ENCODE results near the gene WDFY4. TPM values are rescaled to one million over a fixed set of nuclear protein-coding genes. Genes with fewer than 3 reads are reported as not detected.

Gene WDFY4
- total and polyA plus RNA-seq, 2 of the 4 experiments (the other 2 are of a cell fraction) = not detected

- Histone ChIP-seq H2AK9ac (replicated peaks; ENCODE audit: low read depth, low read length, poor library complexity) (no peak overlapping the region), H3K4me1 (ENCODE audit: control insufficient read depth, insufficient read depth, low read length) (no peaks in the 10 kb centered on the region), H4K20me1 (ENCODE audit: insufficient read depth, low read length) (no peaks in the 10 kb centered on the region), H2AK5ac (ENCODE audit: low read depth, low read length) (no peak overlapping the region), H2AFZ (replicated peaks; ENCODE audit: low read length, poor library complexity) (no peak overlapping the region), H3K4me3 (ENCODE audit: insufficient read depth, low read depth, low read length) (no peak overlapping the region), H4K5ac (ENCODE audit: low read depth, low read length) (no peak overlapping the region), H3K14ac (replicated peaks; ENCODE audit: low read depth, low read length) (no peak overlapping the region), H3K4ac (ENCODE audit: low read depth, low read length) (no peak overlapping the region), H3K27ac (ENCODE audit: insufficient read depth, low read length) (no peak overlapping the region), H3K79me1 (ENCODE audit: low read depth in 1 of 2, low read length in 2 of 2) (no peaks in the 10 kb centered on the region), H3K27me3 (ENCODE audit: control insufficient read depth, insufficient read depth, low read length) (peaks cover 9% of the 10 kb centered on the region), H3K36me3 (ENCODE audit: control insufficient read depth, insufficient read depth, low read length) (no peaks in the 10 kb centered on the region), H2BK120ac (ENCODE audit: low read depth, low read length) (no peak overlapping the region), H4K91ac (ENCODE audit: insufficient read depth, low read depth, low read length) (no peak overlapping the region), H3K9me3 (ENCODE audit: control insufficient read depth, insufficient read depth, low read length) (no peaks in the 10 kb centered on the region), H3K9me1 (ENCODE audit: insufficient read depth, low read length) (no peaks in the 10 kb centered on the region), H2BK15ac (ENCODE audit: low read depth, low read length) (no peak overlapping the region), H3K18ac (ENCODE audit: low read depth, low read length) (no peak overlapping the region), H3K9ac (ENCODE audit: low read depth, low read length) (no peak overlapping the region), H2BK20ac (ENCODE audit: low read depth, low read length) (no peak overlapping the region), H3K56ac (ENCODE audit: extremely low read depth, insufficient read depth, low read length) (no peak overlapping the region), H4K8ac (ENCODE audit: low read depth in 2 of 2, low read length in 2 of 2) (no peak overlapping the region), H3K4me2 (ENCODE audit: low read depth, low read length) (no peak overlapping the region), H2BK5ac (ENCODE audit: low read depth, low read length, poor library complexity, severe bottlenecking) (no peak overlapping the region), H3K23ac (ENCODE audit: low read depth, low read length) (no peak overlapping the region)
- ChIA-PET CTCF (no interaction called here), POLR2A (ENCODE audit: unreplicated experiment) (no interaction called here)
- BruUV-seq (replicated peaks) = no TSS peak
- in situ Hi-C loops (cut with MboI; ENCODE audit: low sequenced_read_pairs) = no loop called here
- 35% methylated on average over 4 of the region's 10 CpGs; no CpG with 5 or more reads in 1 of the 2 experiments for WGBS, 2 experiments (ENCODE audit: extremely low coverage in 2 of 2, insufficient read length in 1 of 2)
- DNase-seq (no peak), ATAC-seq (ENCODE audit: low read depth) (no peak)
- dilution Hi-C loops (cut with HindIII; ENCODE audit: low sequenced_read_pairs, unreplicated experiment) = no loop called here
- TF ChIP-seq, protein P1, sequence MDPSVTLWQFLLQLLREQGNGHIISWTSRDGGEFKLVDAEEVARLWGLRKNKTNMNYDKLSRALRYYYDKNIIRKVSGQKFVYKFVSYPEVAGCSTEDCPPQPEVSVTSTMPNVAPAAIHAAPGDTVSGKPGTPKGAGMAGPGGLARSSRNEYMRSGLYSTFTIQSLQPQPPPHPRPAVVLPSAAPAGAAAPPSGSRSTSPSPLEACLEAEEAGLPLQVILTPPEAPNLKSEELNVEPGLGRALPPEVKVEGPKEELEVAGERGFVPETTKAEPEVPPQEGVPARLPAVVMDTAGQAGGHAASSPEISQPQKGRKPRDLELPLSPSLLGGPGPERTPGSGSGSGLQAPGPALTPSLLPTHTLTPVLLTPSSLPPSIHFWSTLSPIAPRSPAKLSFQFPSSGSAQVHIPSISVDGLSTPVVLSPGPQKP (IDR thresholded peaks at IDR 0.05; ENCODE audit: borderline replicate concordance, low read depth, low read length) = no peak
- TF ChIP-seq NFE2L2 (IDR thresholded peaks at IDR 0.05; ENCODE audit: low read depth, low read length) (no peak), CEBPB (IDR thresholded peaks at IDR 0.05; ENCODE audit: low read depth, low read length) (no peak), MAZ (IDR thresholded peaks at IDR 0.05; ENCODE audit: borderline replicate concordance, low read depth, low read length) (no peak), RCOR1 (IDR thresholded peaks at IDR 0.05; ENCODE audit: insufficient replicate concordance, low read length) (no peak), MAFK (IDR thresholded peaks at IDR 0.05; ENCODE audit: low read depth, low read length) (no peak), POLR2A (IDR thresholded peaks at IDR 0.05; ENCODE audit: low read depth, low read length) (no peak), BHLHE40 (IDR thresholded peaks at IDR 0.05; ENCODE audit: low read depth, low read length) (no peak), CHD1 (IDR thresholded peaks at IDR 0.05; ENCODE audit: low read depth, low read length) (no peak)
- TF ChIP-seq, protein P2, sequence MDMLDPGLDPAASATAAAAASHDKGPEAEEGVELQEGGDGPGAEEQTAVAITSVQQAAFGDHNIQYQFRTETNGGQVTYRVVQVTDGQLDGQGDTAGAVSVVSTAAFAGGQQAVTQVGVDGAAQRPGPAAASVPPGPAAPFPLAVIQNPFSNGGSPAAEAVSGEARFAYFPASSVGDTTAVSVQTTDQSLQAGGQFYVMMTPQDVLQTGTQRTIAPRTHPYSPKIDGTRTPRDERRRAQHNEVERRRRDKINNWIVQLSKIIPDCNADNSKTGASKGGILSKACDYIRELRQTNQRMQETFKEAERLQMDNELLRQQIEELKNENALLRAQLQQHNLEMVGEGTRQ (IDR thresholded peaks at IDR 0.05; ENCODE audit: low read depth, low read length) = no peak
- intact Hi-C loops (cut with micrococcal nuclease) = no loop called here
These were observed 105.1 kb downstream of the WDFY4 start for GRCh38 chr10:48789486-48790456.

All from IMR-90 (cell line).